Ishikawa (cell line): ENCODE results near the gene ZNF524.

Experiments
- EP300 ChIP-seq: IDR thresholded peaks from 2 replicates; pipeline ENCODE4 v1.6.1; 2012; ENCODE audit warnings: borderline replicate concordance
- REST ChIP-seq: IDR thresholded peaks from 2 replicates; pipeline ENCODE4 v1.6.1; 2012; ENCODE audit warnings: low read depth, mild to moderate bottlenecking
- TAF1 ChIP-seq: IDR thresholded peaks from 2 replicates; pipeline ENCODE4 v1.6.1; 2012; ENCODE audit warnings: low read depth, mild to moderate bottlenecking

- TF ChIP-seq TAF1, result no peak; the same call in 1 of the 2 replicates
- no peak for TF ChIP-seq EP300
- no peak for TF ChIP-seq REST
Measured at GRCh38 chr19:55580628-55581144, 19.4 kb upstream of the ZNF524 start, which contains the start of gene ZNF579.
